K562 (cell line): ENCODE measurements around the gene ME3.

Experiments
- CBX5 ChIP-seq: IDR thresholded peaks from 2 replicates; pipeline ENCODE4 v1.6.1; 2014; ENCODE audit warnings: low read depth, borderline replicate concordance
- CTCF ChIP-seq, 3 experiments: IDR thresholded peaks in 2 of 3; conservative IDR thresholded peaks in 1 of 3; 2 replicates each; pipeline ENCODE4 v1.5.1; 2011 to 2012; ENCODE audit warnings: low read length in 3 of 3, mild to moderate bottlenecking in 3 of 3, control low read depth in 2 of 3, improper control_type of control experiment in 1 of 3, inconsistent platforms in 1 of 3, low read depth in 1 of 3, mixed read lengths in 1 of 3, moderate library complexity in 1 of 3; ENCODE audit not compliant: insufficient read depth in 2 of 3
- HMGXB4 ChIP-seq: sonication (generic); formaldehyde crosslinking; IDR thresholded peaks from 2 replicates; pipeline ENCODE4 v1.8.1; 2023; ENCODE audit warnings: mild to moderate bottlenecking, missing genetic modification reagents
- SP1 ChIP-seq: sonication (generic); formaldehyde crosslinking; IDR thresholded peaks from 2 replicates; pipeline ENCODE4 v1.8.1; 2022; ENCODE audit warnings: mild to moderate bottlenecking, missing genetic modification reagents
- SP2 ChIP-seq: IDR thresholded peaks from 2 replicates; pipeline ENCODE4 v1.6.1; 2011; ENCODE audit warnings: mild to moderate bottlenecking, low read depth, low read length, moderate library complexity; ENCODE audit not compliant: poor library complexity, severe bottlenecking; ENCODE audit errors: extremely low read depth
- ZNF263 ChIP-seq: sonication (generic); formaldehyde crosslinking; IDR thresholded peaks from 2 replicates; pipeline ENCODE4 v1.8.0; 2022; ENCODE audit warnings: mild to moderate bottlenecking, missing genetic modification reagents, borderline replicate concordance
- ZNF282 ChIP-seq: sonication (generic); formaldehyde crosslinking; IDR thresholded peaks from 2 replicates; pipeline ENCODE4 v1.8.1; 2023; ENCODE audit warnings: missing genetic modification reagents

GRCh38 chr11:86617502-86617901 lies 54.9 kb downstream of the ME3 start:
- TF ChIP-seq CBX5, result no peak
- TF ChIP-seq ZNF282 (CRISPR knock-in tag), result no peak
- no peak for TF ChIP-seq SP2
- TF ChIP-seq CTCF (IDR thresholded peaks at IDR 0.05 in 2 of 3, conservative IDR thresholded peaks at IDR 0.05 in 1 of 3; ENCODE audit: insufficient read depth in 2 of 3, low read depth in 1 of 3, low read length in 3 of 3), result no peak
- no peak for TF ChIP-seq HMGXB4
- no peak for TF ChIP-seq ZNF263 (CRISPR knock-in tag)
- no peak for TF ChIP-seq SP1
